GM18502 (cell line): ENCODE results near the gene HOOK2.
A peak's percentile ranks its signal among the peaks of the same experiment; 100 is the strongest.
"Not testable (repeated sequence)": the region's sequence is repeated elsewhere in the genome, so short reads cannot be mapped to it uniquely, and the experiment has no call there.

ENCODE experiments used
- ATAC-seq: cut with Tn5 transposase; IDR thresholded peaks from one replicate; pipeline ENCODE4 v1.9.1; 2021; ENCODE audit warnings: mild to moderate bottlenecking; ENCODE audit not compliant: unreplicated experiment, poor library complexity

Gene HOOK2

GRCh38 chr19:12723381-12723640 is 52.0 kb downstream of the HOOK2 start:
- ATAC-seq, result no peak

GRCh38 chr19:12722566-12723380 is 52.6 kb downstream of the HOOK2 start:
- ATAC-seq, result peak; percentile 80

GRCh38 chr19:12721656-12722565 is 53.4 kb downstream of the HOOK2 start:
- ATAC-seq, result peak; percentile 31

- ATAC-seq, result no peak
These were observed 54.3 kb downstream of the HOOK2 start for GRCh38 chr19:12720851-12721655.

- ATAC-seq, result no peak
These were observed 55.1 kb downstream of the HOOK2 start for GRCh38 chr19:12720296-12720695.

- no peak for ATAC-seq
These were observed 59.4 kb downstream of the HOOK2 start for GRCh38 chr19:12715929-12716328.

- ATAC-seq, result no peak
These were observed 60.2 kb downstream of the HOOK2 start for GRCh38 chr19:12715102-12715501.

GRCh38 chr19:12713304-12713703 is 62.0 kb downstream of the HOOK2 start:
- ATAC-seq, result not testable (repeated sequence)
